Measurements from ENCODE around the gene YAP1.

The YAP1 gene

GRCh38 chr11:102163368-102163767 is 53.1 kb downstream of the YAP1 start:
- no peak for DNase-seq (ENCODE audit: low read depth)

GRCh38 chr11:102166175-102167064 is 56.2 kb downstream of the YAP1 start:
- DNase-seq (ENCODE audit: low read depth) = no peak

- DNase-seq (ENCODE audit: low read depth) = no peak
Measured at GRCh38 chr11:102168481-102168880, 58.2 kb downstream of the YAP1 start.

- peak; percentile 80 for DNase-seq (ENCODE audit: low read depth)
Measured at GRCh38 chr11:102171101-102171500, 60.9 kb downstream of the YAP1 start.

- peak; percentile 67 for DNase-seq (ENCODE audit: low read depth)
Measured at GRCh38 chr11:102172127-102172848, 62.0 kb downstream of the YAP1 start.

- peak; percentile 34 for DNase-seq (ENCODE audit: low read depth)
Measured at GRCh38 chr11:102177126-102177525, 66.9 kb downstream of the YAP1 start.

GRCh38 chr11:102177974-102178631 is 67.9 kb downstream of the YAP1 start:
- DNase-seq (ENCODE audit: low read depth) = peak; percentile 95

GRCh38 chr11:102179371-102179770 is 69.1 kb downstream of the YAP1 start:
- DNase-seq (ENCODE audit: low read depth) = no peak

- DNase-seq (ENCODE audit: low read depth) = no peak
Measured at GRCh38 chr11:102184269-102184987, 74.2 kb downstream of the YAP1 start.

GRCh38 chr11:102186551-102187191 is 76.4 kb downstream of the YAP1 start:
- DNase-seq (ENCODE audit: low read depth) = peak; percentile 49

GRCh38 chr11:102187416-102188151 is 77.3 kb downstream of the YAP1 start:
- DNase-seq (ENCODE audit: low read depth) = peak; percentile 48

- no peak for DNase-seq (ENCODE audit: low read depth)
Measured at GRCh38 chr11:102188488-102188887, 78.2 kb downstream of the YAP1 start.

GRCh38 chr11:102191832-102192231 is 81.6 kb downstream of the YAP1 start:
- DNase-seq (ENCODE audit: low read depth) = no peak

GRCh38 chr11:102192349-102193066 is 82.3 kb downstream of the YAP1 start:
- no peak for DNase-seq (ENCODE audit: low read depth)

- no peak for DNase-seq (ENCODE audit: low read depth)
Measured at GRCh38 chr11:102194257-102194656, 84.0 kb downstream of the YAP1 start.

- no peak for DNase-seq (ENCODE audit: low read depth)
Measured at GRCh38 chr11:102194990-102195389, 84.7 kb downstream of the YAP1 start.

GRCh38 chr11:102196351-102196750 is 86.1 kb downstream of the YAP1 start:
- DNase-seq (ENCODE audit: low read depth) = no peak

- peak; percentile 38 for DNase-seq (ENCODE audit: low read depth)
Measured at GRCh38 chr11:102196816-102197215, 86.6 kb downstream of the YAP1 start.

- DNase-seq (ENCODE audit: low read depth) = no peak
Measured at GRCh38 chr11:102197670-102198139, 87.5 kb downstream of the YAP1 start.

GRCh38 chr11:102199673-102200072 is 89.4 kb downstream of the YAP1 start:
- no peak for DNase-seq (ENCODE audit: low read depth)

Measured in iris pigment epithelial cell (primary cell).